ENCODE data around the gene IZUMO2. TPM values are rescaled to one million over a fixed set of nuclear protein-coding genes. Genes with fewer than 3 reads are reported as not detected.

IZUMO2 gene
- total RNA-seq, 2 donors from 2014 or later, result not detected

GRCh38 chr19:50197348-50197747 lies 34.3 kb upstream of the IZUMO2 start:
- H3K36me3 Mint-ChIP-seq, result no peaks in the 10 kb centered on the region
- DNase-seq (ENCODE audit: low spot score) (no peak), ATAC-seq (no peak)
- H3K4me3 Mint-ChIP-seq, result no peak overlapping the region
- no peaks in the 10 kb centered on the region for H3K4me1 Mint-ChIP-seq (ENCODE audit: low read depth in 2 of 2)
- no peaks in the 10 kb centered on the region for H3K9me3 Mint-ChIP-seq
- no peak overlapping the region for H3K27ac Mint-ChIP-seq
- peaks cover 37 to 47% of the 10 kb centered on the region in 2 donors for H3K27me3 Mint-ChIP-seq

GRCh38 chr19:50196322-50196932 lies 33.3 kb upstream of the IZUMO2 start:
- Mint-ChIP-seq H3K27me3 (peaks cover 30 to 39% of the 10 kb centered on the region in 2 donors), H3K4me1 (ENCODE audit: low read depth in 2 of 2) (no peaks in the 10 kb centered on the region), H3K36me3 (no peaks in the 10 kb centered on the region), H3K4me3 (no peak overlapping the region), H3K27ac (no peak overlapping the region), H3K9me3 (no peaks in the 10 kb centered on the region)
- DNase-seq (ENCODE audit: low spot score) (no peak), ATAC-seq (no peak)

GRCh38 chr19:50195224-50195623 lies 32.1 kb upstream of the IZUMO2 start:
- Mint-ChIP-seq H3K27ac (no peak overlapping the region), H3K9me3 (no peaks in the 10 kb centered on the region), H3K36me3 (no peaks in the 10 kb centered on the region), H3K4me1 (ENCODE audit: low read depth in 2 of 2) (no peaks in the 10 kb centered on the region), H3K4me3 (no peak overlapping the region), H3K27me3 (peaks cover 30 to 41% of the 10 kb centered on the region in 2 donors)
- DNase-seq (ENCODE audit: low spot score) (no peak), ATAC-seq (no peak)

GRCh38 chr19:50192463-50193211 lies 29.6 kb upstream of the IZUMO2 start:
- DNase-seq (ENCODE audit: low spot score) (no peak), ATAC-seq (peak in 1 of 2 donors; percentile 27)
- no peaks in the 10 kb centered on the region for H3K4me1 Mint-ChIP-seq (ENCODE audit: low read depth in 2 of 2)
- H3K9me3 Mint-ChIP-seq, result no peaks in the 10 kb centered on the region
- peaks cover 29 to 35% of the 10 kb centered on the region in 2 donors for H3K27me3 Mint-ChIP-seq
- no peaks in the 10 kb centered on the region for H3K36me3 Mint-ChIP-seq
- H3K4me3 Mint-ChIP-seq, result no peak overlapping the region
- H3K27ac Mint-ChIP-seq, result no peak overlapping the region

GRCh38 chr19:50191216-50191615 lies 28.1 kb upstream of the IZUMO2 start:
- Mint-ChIP-seq H3K9me3 (peaks cover 2% of the 10 kb centered on the region), H3K27me3 (peaks cover 18 to 23% of the 10 kb centered on the region in 2 donors), H3K4me1 (ENCODE audit: low read depth in 2 of 2) (no peaks in the 10 kb centered on the region), H3K36me3 (no peaks in the 10 kb centered on the region), H3K27ac (no peak overlapping the region), H3K4me3 (no peak overlapping the region)
- no peak for DNase-seq (ENCODE audit: low spot score)
- ATAC-seq, result no peak

- no peak for ATAC-seq
- Mint-ChIP-seq H3K9me3 (peaks cover 2% of the 10 kb centered on the region), H3K36me3 (no peaks in the 10 kb centered on the region), H3K4me1 (ENCODE audit: low read depth in 2 of 2) (no peaks in the 10 kb centered on the region), H3K27ac (no peak overlapping the region), H3K4me3 (no peak overlapping the region), H3K27me3 (peaks cover 15 to 20% of the 10 kb centered on the region in 2 donors)
- no peak for DNase-seq (ENCODE audit: low spot score)
Observed at GRCh38 chr19:50190439-50190891, 27.4 kb upstream of the IZUMO2 start.

- H3K36me3 Mint-ChIP-seq, result no peaks in the 10 kb centered on the region
- H3K27ac Mint-ChIP-seq, result no peak overlapping the region
- peaks cover 15 to 20% of the 10 kb centered on the region in 2 donors for H3K27me3 Mint-ChIP-seq
- no peaks in the 10 kb centered on the region for H3K4me1 Mint-ChIP-seq (ENCODE audit: low read depth in 2 of 2)
- DNase-seq (ENCODE audit: low spot score), result no peak
- no peak for ATAC-seq
- peaks cover 2% of the 10 kb centered on the region for H3K9me3 Mint-ChIP-seq
- no peak overlapping the region for H3K4me3 Mint-ChIP-seq
Observed at GRCh38 chr19:50189331-50189730, 26.2 kb upstream of the IZUMO2 start.

GRCh38 chr19:50187937-50188336 lies 24.9 kb upstream of the IZUMO2 start:
- no peak overlapping the region for H3K27ac Mint-ChIP-seq
- H3K4me3 Mint-ChIP-seq, result no peak overlapping the region
- no peak for ATAC-seq
- peaks cover 16% of the 10 kb centered on the region in 2 donors for H3K27me3 Mint-ChIP-seq
- H3K36me3 Mint-ChIP-seq, result no peaks in the 10 kb centered on the region
- H3K4me1 Mint-ChIP-seq (ENCODE audit: low read depth in 2 of 2), result no peaks in the 10 kb centered on the region
- peaks cover 2% of the 10 kb centered on the region for H3K9me3 Mint-ChIP-seq
- DNase-seq (ENCODE audit: low spot score), result no peak

- ATAC-seq, result no peak
- no peaks in the 10 kb centered on the region for H3K4me1 Mint-ChIP-seq (ENCODE audit: low read depth in 2 of 2)
- DNase-seq (ENCODE audit: low spot score), result no peak
- H3K27me3 Mint-ChIP-seq, result peaks cover 0 to 2% of the 10 kb centered on the region in 2 donors
- H3K27ac Mint-ChIP-seq, result no peak overlapping the region
- no peak overlapping the region for H3K4me3 Mint-ChIP-seq
- peaks cover 2% of the 10 kb centered on the region for H3K9me3 Mint-ChIP-seq
- H3K36me3 Mint-ChIP-seq, result no peaks in the 10 kb centered on the region
Observed at GRCh38 chr19:50184196-50184595, 21.1 kb upstream of the IZUMO2 start.

- DNase-seq (ENCODE audit: low spot score) (no peak), ATAC-seq (no peak)
- Mint-ChIP-seq H3K27ac (no peak overlapping the region), H3K36me3 (no peaks in the 10 kb centered on the region), H3K27me3 (peaks cover 0 to 2% of the 10 kb centered on the region in 2 donors), H3K9me3 (no peaks in the 10 kb centered on the region), H3K4me3 (no peak overlapping the region), H3K4me1 (ENCODE audit: low read depth in 2 of 2) (no peaks in the 10 kb centered on the region)
Observed at GRCh38 chr19:50181121-50181520, 18.0 kb upstream of the IZUMO2 start.

GRCh38 chr19:50178859-50179537 lies 15.9 kb upstream of the IZUMO2 start:
- DNase-seq (ENCODE audit: low spot score) (no peak), ATAC-seq (no peak)
- Mint-ChIP-seq H3K27ac (no peak overlapping the region), H3K36me3 (no peaks in the 10 kb centered on the region), H3K4me3 (no peak overlapping the region), H3K4me1 (ENCODE audit: low read depth in 2 of 2) (no peaks in the 10 kb centered on the region), H3K9me3 (no peaks in the 10 kb centered on the region), H3K27me3 (peaks cover 0 to 2% of the 10 kb centered on the region in 2 donors)

GRCh38 chr19:50178320-50178719 lies 15.2 kb upstream of the IZUMO2 start:
- Mint-ChIP-seq H3K4me1 (ENCODE audit: low read depth in 2 of 2) (no peaks in the 10 kb centered on the region), H3K27ac (no peak overlapping the region), H3K9me3 (no peaks in the 10 kb centered on the region), H3K36me3 (no peaks in the 10 kb centered on the region), H3K4me3 (no peak overlapping the region), H3K27me3 (peaks cover 0 to 2% of the 10 kb centered on the region in 2 donors)
- ATAC-seq, result no peak
- DNase-seq (ENCODE audit: low spot score), result no peak

- H3K9me3 Mint-ChIP-seq, result no peaks in the 10 kb centered on the region
- H3K4me1 Mint-ChIP-seq (ENCODE audit: low read depth in 2 of 2), result no peaks in the 10 kb centered on the region
- H3K27ac Mint-ChIP-seq, result no peak overlapping the region
- no peaks in the 10 kb centered on the region for H3K36me3 Mint-ChIP-seq
- no peak for DNase-seq (ENCODE audit: low spot score)
- H3K27me3 Mint-ChIP-seq, result no peaks in the 10 kb centered on the region
- H3K4me3 Mint-ChIP-seq, result no peak overlapping the region
- no peak for ATAC-seq
Observed at GRCh38 chr19:50176775-50177174, 13.7 kb upstream of the IZUMO2 start.

- Mint-ChIP-seq H3K9me3 (no peaks in the 10 kb centered on the region), H3K27me3 (no peaks in the 10 kb centered on the region), H3K4me1 (ENCODE audit: low read depth in 2 of 2) (no peaks in the 10 kb centered on the region), H3K27ac (no peak overlapping the region), H3K36me3 (no peaks in the 10 kb centered on the region), H3K4me3 (no peak overlapping the region)
- DNase-seq (ENCODE audit: low spot score) (no peak), ATAC-seq (no peak)
Observed at GRCh38 chr19:50175924-50176323, 12.8 kb upstream of the IZUMO2 start.

All from natural killer cell treated with Interleukin-12 subunit alpha and Interleukin-12 subunit beta and Interleukin-15 and Interleukin-18, amount 100 ng/mL, for 72 hours (primary cell).